Measurements from ENCODE around the gene NECAB3. TPM values are rescaled to one million over a fixed set of nuclear protein-coding genes. Genes with fewer than 3 reads are reported as not detected.

Gene NECAB3, protein sequence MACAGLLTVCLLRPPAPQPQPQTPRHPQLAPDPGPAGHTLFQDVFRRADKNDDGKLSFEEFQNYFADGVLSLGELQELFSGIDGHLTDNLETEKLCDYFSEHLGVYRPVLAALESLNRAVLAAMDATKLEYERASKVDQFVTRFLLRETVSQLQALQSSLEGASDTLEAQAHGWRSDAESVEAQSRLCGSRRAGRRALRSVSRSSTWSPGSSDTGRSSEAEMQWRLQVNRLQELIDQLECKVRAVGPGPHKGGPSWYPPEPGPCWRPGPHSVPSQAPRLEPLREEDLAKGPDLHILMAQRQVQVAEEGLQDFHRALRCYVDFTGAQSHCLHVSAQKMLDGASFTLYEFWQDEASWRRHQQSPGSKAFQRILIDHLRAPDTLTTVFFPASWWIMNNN
- 10 to 100 TPM; 47.4 to 59.9 TPM for total RNA-seq
- long read RNA-seq, transcript NECAB3-201 (12 exons, 1,989 nt) = minor isoform, 6 of 43 reads
- long read RNA-seq, transcript NECAB3-202 (13 exons, 1,942 nt) = major isoform, 17 of 43 reads
- long read RNA-seq, partial matches to known transcripts = 10 of 43 reads
- long read RNA-seq, other reads (novel, unspliced or antisense) = 9 of 43 reads

GRCh38 chr20:33674294-33675135 lies at the start of gene NECAB3:
NECAB3 (minus strand) TSS chr20:33674428; CDS start chr20:33674352, 76 bp downstream.
- ATAC-seq = peak; percentile 89 to 91
- intact Hi-C loops (cut with DNase I) = no loop called here
- DNase-seq = peak; percentile 85

DNA sequence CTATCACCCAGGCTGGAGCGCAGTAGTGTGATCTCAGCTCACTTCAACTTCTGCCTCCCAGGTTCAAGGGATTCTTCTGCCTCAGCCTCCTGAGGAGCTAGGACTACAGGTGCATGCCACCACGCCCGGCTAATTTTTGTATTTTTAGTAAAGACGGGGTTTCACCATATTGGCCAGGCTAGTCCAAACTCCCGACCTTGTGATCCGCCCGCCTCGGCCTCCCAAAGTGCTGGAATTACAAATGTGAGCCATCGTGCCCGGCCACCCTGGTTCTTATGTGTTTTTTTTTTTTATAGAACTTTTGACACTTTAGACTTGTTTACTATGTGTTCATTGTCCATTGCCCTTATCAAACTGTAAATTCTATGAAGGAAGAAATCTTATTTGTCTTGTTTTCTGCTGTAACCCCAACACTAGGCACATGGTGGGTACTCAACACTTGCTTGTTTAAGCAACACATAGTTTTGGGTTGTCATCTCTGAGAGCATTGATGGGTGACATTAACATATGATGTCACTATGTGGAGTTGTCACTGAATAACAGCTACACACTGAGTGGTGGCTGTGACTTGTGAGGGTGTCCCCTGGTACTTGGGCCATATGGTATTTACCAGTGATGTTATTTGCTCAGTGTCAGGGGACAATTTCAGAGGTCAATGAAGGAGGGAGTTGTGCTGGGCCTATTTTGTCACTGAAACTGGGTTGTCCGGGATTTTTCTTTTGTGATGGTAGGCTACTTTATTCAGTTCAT lies 47.3 kb upstream of the NECAB3 start:
- ATAC-seq (no peak), DNase-seq (no peak)
- intact Hi-C loops (cut with DNase I) = no loop called here

DNA sequence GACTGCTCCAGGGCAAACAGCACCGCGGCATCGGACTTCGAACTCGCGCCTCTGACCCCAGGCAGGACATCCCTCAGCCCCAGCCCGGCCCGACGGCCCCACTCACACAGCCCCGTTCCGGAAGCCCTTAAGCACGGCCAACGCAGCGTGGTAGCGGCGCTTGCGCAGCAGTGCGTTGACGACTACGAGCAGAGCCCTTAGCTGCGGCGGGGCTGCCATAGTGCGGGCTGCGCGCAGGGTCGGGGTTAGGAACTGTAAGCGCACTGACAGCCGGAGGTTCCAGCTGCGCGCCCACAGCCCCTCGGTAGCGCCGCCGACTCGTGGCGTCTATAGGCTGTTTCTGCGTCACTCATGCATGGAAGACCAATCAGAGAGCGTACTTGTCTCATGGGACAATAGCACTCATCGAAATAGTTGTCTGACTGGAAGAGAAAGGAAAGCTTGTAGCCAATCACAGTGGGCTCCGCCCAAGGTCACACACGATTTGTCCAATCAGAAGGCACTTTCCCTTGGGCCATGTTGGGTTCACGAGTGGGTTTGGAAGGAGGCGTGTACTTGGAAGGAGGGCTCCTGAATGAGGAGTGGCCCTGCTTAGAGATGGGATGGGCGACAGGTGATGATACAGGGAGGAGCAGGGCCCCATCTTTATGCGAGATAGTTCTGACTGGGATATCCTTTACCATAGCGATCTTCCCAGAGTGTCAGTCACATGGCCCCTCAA lies 45.9 kb upstream of the NECAB3 start, which contains the start of gene PXMP4:
Gene PXMP4, minus strand, starts transcription at position 322 of the 721 bp plus-strand sequence. Its CDS starts 103 bp downstream, at position 219.
- peak; percentile 94 for DNase-seq
- peak; percentile 100 for ATAC-seq
- intact Hi-C loops (cut with DNase I) = no loop called here

DNA sequence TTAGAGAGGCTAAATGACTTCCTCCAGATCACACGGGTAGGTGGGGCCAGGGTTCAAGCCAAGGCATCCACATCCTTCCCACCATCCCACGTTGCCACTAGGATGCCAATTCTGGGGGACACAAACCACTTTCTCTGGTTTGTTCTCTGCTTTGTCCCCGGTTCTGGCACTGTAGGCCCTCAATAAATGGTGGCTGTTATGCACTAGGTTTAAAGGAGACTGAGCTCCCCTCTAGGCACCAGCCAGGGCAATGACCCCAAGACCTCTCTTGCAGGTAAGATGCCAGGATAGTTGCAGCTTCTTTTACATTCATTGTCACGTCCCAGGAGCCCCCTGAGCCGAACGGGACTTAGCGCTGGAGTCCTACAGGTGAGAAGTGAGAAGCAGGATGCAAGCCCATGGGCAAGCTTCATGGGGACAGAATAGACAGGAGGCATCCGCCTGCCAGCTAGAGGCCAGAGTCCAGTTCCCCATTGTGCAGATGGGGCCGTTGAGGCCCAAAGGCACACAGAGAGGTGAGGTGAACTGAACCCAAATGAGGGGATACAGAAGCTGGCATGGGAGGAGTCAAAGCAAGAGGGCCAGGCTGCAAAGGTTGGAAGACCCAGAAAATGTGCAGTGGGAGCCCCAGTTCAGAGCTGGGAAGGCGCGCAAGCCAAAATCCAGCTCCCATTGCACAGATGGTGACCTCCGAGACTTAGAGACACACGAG lies 45.2 kb upstream of the NECAB3 start:
- intact Hi-C loops (cut with DNase I) = no loop called here
- DNase-seq (no peak), ATAC-seq (no peak)

DNA sequence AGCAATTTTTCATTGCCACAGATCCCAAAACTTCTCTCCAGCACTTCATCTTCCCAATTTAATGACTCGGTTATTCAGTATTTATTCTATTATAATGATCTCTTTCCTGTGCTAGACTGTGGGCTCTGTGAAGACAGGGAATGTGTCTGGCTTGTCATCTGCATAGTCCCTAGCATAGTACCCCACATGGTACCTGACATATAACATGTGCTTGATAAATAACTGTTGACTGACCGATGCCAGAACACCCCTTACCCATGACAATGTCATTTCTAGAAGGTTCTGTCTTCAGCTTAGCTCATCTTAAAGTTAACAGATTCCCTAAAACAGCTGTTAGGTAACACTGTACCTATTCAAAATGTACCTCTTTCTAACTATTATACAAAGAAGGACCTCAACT lies 42.3 kb upstream of the NECAB3 start:
- ATAC-seq (no peak), DNase-seq (no peak)
- intact Hi-C loops (cut with DNase I) = no loop called here

DNA sequence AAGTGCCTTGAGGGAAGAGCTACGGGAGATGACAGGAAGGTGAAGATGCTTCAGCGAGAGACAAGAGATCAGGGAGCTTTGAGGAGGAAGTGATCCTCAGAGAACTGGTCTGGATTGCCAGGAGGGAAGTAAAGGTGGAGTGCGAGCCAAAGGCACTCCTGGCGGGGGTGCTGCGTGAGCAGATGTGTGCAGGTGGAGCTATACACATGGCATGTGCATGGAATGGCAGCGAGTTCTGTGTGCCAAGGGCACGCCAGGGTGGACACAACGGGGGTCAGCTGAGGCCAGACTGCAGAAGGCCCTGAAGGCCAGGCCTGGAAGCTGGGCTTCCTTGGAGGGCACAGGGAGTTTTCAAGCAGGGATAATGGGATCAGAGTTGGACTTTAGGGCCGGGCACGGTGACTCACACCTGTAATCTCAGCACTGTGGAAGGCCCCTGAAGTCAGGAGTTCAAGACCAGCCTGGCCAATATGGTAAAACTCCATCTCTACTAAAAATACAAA lies 39.7 kb upstream of the NECAB3 start:
- DNase-seq = no peak
- intact Hi-C loops (cut with DNase I) = no loop called here

GRCh38 chr20:33711446-33711738 lies 37.2 kb upstream of the NECAB3 start:
- DNase-seq = no peak
- no peak for ATAC-seq
- intact Hi-C loops (cut with DNase I) = no loop called here

More for the DNA sequence above, 39.7 kb upstream of the NECAB3 start:
- no peak for ATAC-seq

GRCh38 chr20:33710681-33711445 lies 36.6 kb upstream of the NECAB3 start:
- no peak for ATAC-seq
- DNase-seq = no peak
- intact Hi-C loops (cut with DNase I) = no loop called here

DNA sequence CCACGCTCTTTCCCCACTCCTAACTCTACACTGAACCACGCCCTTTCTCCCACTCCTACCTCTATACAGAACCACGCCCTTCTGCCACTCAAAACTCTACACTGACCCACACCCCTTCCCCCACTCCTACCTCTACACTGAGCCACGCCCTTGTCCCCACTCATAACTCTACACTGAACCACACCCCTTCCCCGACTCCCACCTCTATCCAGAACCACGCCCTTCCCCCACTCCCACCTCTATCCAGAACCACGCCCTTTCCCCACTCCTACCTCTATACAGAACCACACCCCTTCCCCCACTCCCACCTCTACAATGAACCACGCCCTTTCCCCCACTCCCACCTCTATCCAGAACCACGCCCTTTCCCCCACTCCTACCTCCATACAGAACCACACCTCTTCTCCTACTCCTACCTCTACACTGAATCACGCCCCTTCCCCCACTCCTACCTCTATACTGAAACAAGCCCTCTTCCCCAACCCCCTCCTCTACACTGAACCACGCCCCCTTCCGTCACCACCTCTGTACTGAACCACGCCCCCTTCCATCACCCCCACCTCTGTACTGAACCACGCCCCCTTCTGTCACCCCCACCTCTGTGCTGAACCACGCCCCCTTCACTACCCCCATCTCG lies 35.8 kb upstream of the NECAB3 start:
- DNase-seq (no peak), ATAC-seq (no peak)
- intact Hi-C loops (cut with DNase I) = no loop called here

DNA sequence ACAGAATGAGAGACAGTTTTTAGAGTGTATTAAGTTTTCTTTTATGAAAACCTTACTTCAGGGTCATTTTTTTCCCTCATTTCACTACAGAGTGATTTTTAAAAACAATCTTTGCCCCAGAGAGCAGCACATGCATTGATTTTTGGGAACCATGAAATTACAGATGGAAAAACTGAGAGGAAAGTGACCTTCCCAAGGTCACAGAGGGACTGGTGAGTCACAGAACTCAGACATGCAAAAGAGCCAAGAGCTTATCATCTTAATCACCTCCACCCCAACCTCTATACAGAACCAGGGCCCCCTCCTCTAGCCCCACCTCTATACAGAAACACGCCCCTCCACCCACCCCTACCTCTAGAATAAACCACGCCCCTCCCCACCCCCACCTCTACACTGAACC lies 35.2 kb upstream of the NECAB3 start:
- ATAC-seq (peak in 1 of 2 donors; percentile 29), DNase-seq (no peak)
- intact Hi-C loops (cut with DNase I) = no loop called here

- intact Hi-C loops (cut with DNase I) = no loop called here
- ATAC-seq = no peak
- DNase-seq = no peak
Measured at GRCh38 chr20:33707668-33708067, 33.4 kb upstream of the NECAB3 start.

DNA sequence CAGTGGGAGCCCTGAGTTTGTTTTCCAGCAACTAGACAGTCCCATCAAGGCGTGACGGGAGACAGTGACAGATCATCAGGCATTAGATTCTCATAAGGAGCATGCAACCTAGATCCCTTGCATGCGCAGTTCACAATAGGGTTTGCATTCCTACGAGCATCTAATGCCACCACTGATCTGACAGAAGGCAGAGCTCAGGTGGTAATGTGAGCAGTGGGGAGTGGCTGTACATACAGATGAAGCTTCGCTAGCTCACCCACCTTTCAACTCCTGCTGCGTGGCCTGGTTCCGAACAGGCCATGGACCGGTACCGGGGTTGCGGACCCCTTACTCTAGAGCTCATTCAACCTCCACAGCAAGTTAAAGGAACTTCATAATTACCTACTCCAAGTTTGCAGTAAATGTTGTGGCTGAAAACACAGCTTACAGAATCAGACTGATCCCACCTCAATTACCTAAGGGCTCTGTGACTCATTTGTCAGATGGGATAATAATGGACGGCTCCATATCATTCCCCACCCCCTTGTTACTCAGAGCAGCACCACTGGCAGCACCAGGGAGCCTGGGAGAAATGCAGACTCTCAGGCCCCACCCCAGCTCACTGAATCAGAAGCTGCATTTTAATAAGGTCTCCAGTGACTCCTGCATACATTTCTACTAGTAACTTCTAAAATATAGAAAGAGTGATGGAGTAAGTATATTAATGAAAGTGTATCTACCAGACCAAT lies 30.1 kb upstream of the NECAB3 start:
- intact Hi-C loops (cut with DNase I) = no loop called here
- ATAC-seq (no peak), DNase-seq (no peak)

DNA sequence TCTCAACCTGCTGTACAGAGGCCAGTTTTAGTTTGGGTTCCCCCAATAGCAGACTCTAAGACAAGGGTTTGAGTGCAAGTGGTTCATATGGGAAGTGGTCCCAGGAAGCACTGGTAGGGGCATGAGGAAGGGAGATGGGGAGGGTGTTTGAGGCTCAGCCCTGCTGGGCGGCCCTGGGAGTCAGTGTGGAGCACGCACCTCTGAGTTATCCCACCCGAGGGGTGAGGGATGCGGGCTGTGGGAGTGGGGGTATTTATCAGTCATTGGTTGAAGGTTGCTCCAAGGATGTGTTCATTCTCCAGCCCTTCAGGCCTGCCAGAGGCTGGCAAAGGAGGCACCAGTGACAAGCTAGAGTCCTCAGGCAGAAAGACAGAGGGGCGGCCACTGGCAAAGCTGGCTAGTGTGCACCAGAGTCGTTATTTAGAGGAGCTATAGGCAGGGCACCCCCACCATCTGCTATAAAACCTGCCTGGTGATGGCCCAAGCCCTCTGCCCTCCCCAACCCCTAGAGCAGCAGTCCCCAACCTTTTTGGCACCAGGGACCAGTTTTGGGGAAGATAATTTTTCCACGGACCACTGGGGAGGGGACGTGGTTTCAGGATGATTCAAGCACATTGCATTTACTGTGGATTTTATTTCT lies 29.4 kb upstream of the NECAB3 start:
- DNase-seq (no peak), ATAC-seq (no peak)
- intact Hi-C loops (cut with DNase I) = no loop called here

- DNase-seq (peak; percentile 34), ATAC-seq (peak; percentile 73 to 75)
- intact Hi-C loops (cut with DNase I) = no loop called here
Measured at GRCh38 chr20:33702861-33703260, 28.6 kb upstream of the NECAB3 start.

- intact Hi-C loops (cut with DNase I) = no loop called here
- DNase-seq (no peak), ATAC-seq (no peak)
Measured at GRCh38 chr20:33701629-33702450, 27.6 kb upstream of the NECAB3 start.
